Kidney (tissue), 19 donors: ENCODE measurements around the gene NXF2B. TPM values are rescaled to one million over a fixed set of nuclear protein-coding genes. Genes with fewer than 3 reads are reported as not detected.
"Not testable (repeated sequence)": the region's sequence is repeated elsewhere in the genome, so short reads cannot be mapped to it uniquely, and the experiment has no call there.

Source experiments
- DNase-seq, 5 donors: peaks; one replicate each; pipeline ENCODE4 v3.0.0-alpha.2; 2013 to 2020
- FAIRE-seq: peaks from 2 replicates; lab custom pipeline; 2012; peaks lifted over from hg19 to GRCh38; lab: Jason Lieb, UNC
- H3K27ac ChIP-seq, 2 donors: one replicate each; pipeline ENCODE4 v1.7.0; 2013; ENCODE audit warnings: low read depth in 2 of 2, low read length in 2 of 2, inconsistent platforms in 1 of 2
- H3K27me3 ChIP-seq: one replicate; pipeline ENCODE4 v1.7.1; 2013; ENCODE audit warnings: low read length, inconsistent platforms; ENCODE audit not compliant: control insufficient read depth, insufficient read depth
- H3K36me3 ChIP-seq, 3 donors: one replicate each; pipeline versions ENCODE4 v1.7.0 to v1.7.1; 2013; ENCODE audit warnings: low read length in 3 of 3, control low read depth in 1 of 3, inconsistent platforms in 1 of 3; ENCODE audit not compliant: insufficient read depth in 3 of 3, control insufficient read depth in 2 of 3
- H3K4me1 ChIP-seq, 3 donors: one replicate each; pipeline versions ENCODE4 v1.7.0 to v1.7.1; 2013; ENCODE audit warnings: low read length in 3 of 3, inconsistent platforms in 1 of 3, low read depth in 1 of 3; ENCODE audit not compliant: control insufficient read depth in 2 of 3, insufficient read depth in 2 of 3
- H3K4me3 ChIP-seq, 3 donors: one replicate each; pipeline versions ENCODE4 v1.7.0 to v1.8.1; 2013; ENCODE audit warnings: low read length in 3 of 3, control low read depth in 1 of 3, inconsistent platforms in 1 of 3
- H3K9ac ChIP-seq, 3 donors: one replicate each; pipeline versions ENCODE4 v1.7.0 to v1.7.1; 2013; ENCODE audit warnings: low read length in 3 of 3, control low read depth in 1 of 3, inconsistent platforms in 1 of 3
- H3K9me3 ChIP-seq, 3 donors: one replicate each; pipeline versions ENCODE4 v1.7.0 to v1.7.1; 2013; ENCODE audit warnings: low read length in 3 of 3, control low read depth in 1 of 3, inconsistent platforms in 1 of 3; ENCODE audit not compliant: control insufficient read depth in 2 of 3, insufficient read depth in 1 of 3
- intact Hi-C: fragments of 100-400 bp; cut with DNase I; formaldehyde crosslinking; loops from one replicate; pipeline ENCODE4 v1.11.1; 2022
- long read RNA-seq, 10 donors: library from polyadenylated mRNA in 1 of 10; unstranded in 1 of 10; transcript quantifications; one replicate each; pipeline ENCODE4 v2.0.0 and lab custom pipeline, GENCODE V29; 2021 to 2026
- polyA plus RNA-seq: library from polyadenylated mRNA; stranded (reverse); fragments of 350-450 nt; fragmentation: Illumina TruSeq; extraction: RNeasy Lipid Tissue Mini Kit (QIAGEN cat#74804); gene quantifications from one replicate; pipeline ENCODE4 v1.2.3, GENCODE V29; 2014; ENCODE audit warnings: low read depth, low replicate concordance; ENCODE audit not compliant: insufficient read depth
- total RNA-seq: library from RNA; stranded (reverse); fragmentation: NEBNext Ultra II Directional; extraction: Animal tissue kit (Norgen Biotek cat#: 25700); gene quantifications from one replicate; pipeline ENCODE4 v1.2.1, GENCODE V29; 2021
- donor health status: control.
- donor health status: control.
- donor health status: DM: yes; HTN: yes; CAD: no.
- donor health status: Normal renal cell carcinoma (clear cell type).

NXF2B gene, protein sequence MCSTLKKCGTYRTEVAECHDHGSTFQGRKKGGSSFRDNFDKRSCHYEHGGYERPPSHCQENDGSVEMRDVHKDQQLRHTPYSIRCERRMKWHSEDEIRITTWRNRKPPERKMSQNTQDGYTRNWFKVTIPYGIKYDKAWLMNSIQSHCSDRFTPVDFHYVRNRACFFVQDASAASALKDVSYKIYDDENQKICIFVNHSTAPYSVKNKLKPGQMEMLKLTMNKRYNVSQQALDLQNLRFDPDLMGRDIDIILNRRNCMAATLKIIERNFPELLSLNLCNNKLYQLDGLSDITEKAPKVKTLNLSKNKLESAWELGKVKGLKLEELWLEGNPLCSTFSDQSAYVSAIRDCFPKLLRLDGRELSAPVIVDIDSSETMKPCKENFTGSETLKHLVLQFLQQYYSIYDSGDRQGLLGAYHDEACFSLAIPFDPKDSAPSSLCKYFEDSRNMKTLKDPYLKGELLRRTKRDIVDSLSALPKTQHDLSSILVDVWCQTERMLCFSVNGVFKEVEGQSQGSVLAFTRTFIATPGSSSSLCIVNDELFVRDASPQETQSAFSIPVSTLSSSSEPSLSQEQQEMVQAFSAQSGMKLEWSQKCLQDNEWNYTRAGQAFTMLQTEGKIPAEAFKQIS
- total RNA-seq (0.25 TPM), polyA plus RNA-seq (not detected)
- long read RNA-seq, donor 1: 0 reads
- long read RNA-seq, donor 2: 0 reads
- long read RNA-seq, donor 3: 0 reads
- long read RNA-seq, donor 4: 0 reads
- long read RNA-seq, donor 5: 0 reads
- long read RNA-seq, donor 6: 0 reads
- long read RNA-seq, donor 7: 0 reads
- long read RNA-seq, donor 8: 0 reads
- long read RNA-seq, donor 9: 0 reads
- long read RNA-seq, donor 10: 0 reads

DNA sequence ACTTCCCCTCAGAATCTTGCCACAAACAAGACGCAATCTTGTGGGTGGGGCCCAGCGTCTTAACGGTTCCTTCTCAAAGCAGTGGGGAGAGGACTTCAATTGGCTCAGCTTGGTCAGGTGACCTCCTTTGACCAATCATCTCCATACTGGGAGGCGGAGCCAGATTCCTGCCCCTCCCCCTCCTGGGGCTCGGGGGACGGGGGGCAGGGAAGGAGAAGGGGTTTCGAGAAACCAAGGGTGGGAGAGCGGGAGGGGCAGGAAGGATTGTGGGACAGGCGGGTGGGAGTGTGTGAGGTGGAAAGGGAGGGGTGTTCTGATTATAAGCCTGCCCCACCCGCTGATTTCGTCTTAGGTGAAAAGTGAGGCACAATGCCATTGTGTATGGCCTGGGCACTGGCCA lies at the start of gene NXF2B:
Gene NXF2B (minus strand): TSS at position 101 of the 400 bp plus-strand sequence. CDS start 59,972 bp downstream, outside the sequence.
- intact Hi-C loops, H3K4me3 ChIP-seq, H3K4me1 ChIP-seq, DNase-seq, H3K9me3 ChIP-seq, FAIRE-seq, H3K9ac ChIP-seq, H3K27me3 ChIP-seq, H3K27ac ChIP-seq, H3K36me3 ChIP-seq: not testable (repeated sequence)

DNA sequence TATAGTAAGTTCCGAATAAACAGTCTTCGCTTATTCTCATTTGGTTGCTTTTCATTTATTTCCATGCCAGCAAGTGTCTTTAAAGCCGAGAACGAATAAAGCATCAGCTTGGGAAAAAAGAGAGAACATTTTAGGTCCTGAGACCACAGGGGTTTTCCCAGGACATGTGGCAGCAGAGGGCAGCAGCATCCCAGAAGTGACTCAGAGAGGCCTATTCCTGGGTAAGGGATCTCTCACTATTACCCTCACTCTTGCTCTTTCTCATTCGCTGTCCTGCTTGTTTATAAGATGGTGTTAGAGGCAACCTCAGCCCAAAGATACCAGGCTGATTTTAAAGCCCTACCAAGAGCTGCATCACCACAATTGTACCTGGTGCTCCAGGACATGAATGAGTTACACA lies 39.0 kb upstream of the NXF2B start:
- H3K9ac ChIP-seq, intact Hi-C loops, FAIRE-seq, DNase-seq, H3K4me3 ChIP-seq, H3K9me3 ChIP-seq, H3K27me3 ChIP-seq, H3K27ac ChIP-seq, H3K36me3 ChIP-seq, H3K4me1 ChIP-seq: not testable (repeated sequence)

DNA sequence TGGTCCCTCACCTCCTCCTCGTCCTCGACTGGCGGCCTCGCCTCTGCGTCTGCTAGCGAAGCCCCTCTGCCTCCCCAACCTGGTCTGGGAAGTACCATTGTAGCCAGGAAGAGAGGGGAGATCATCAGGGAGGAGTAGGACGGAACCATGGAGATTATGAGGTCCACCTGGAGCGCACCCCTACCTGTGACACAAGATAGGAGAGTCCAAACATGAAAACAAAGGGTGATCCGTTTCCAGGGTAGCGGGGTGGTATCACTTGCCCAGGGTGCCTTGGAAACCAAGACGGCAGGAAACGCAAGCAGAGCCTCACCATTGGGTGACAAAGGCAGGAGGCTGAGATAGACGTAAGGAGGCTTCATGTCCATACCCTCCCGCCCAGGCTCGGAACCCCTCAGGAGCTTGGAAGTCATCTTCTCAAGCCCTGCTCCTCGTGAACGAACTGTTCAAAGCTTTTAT lies 32.0 kb upstream of the NXF2B start, which contains the start of gene TCP11X2:
Gene TCP11X2 (minus strand): TSS at position 51 of the 459 bp plus-strand sequence.
- H3K27me3 ChIP-seq, H3K4me3 ChIP-seq, DNase-seq, H3K4me1 ChIP-seq, H3K27ac ChIP-seq, H3K36me3 ChIP-seq, intact Hi-C loops, H3K9me3 ChIP-seq, H3K9ac ChIP-seq, FAIRE-seq: not testable (repeated sequence)

DNA sequence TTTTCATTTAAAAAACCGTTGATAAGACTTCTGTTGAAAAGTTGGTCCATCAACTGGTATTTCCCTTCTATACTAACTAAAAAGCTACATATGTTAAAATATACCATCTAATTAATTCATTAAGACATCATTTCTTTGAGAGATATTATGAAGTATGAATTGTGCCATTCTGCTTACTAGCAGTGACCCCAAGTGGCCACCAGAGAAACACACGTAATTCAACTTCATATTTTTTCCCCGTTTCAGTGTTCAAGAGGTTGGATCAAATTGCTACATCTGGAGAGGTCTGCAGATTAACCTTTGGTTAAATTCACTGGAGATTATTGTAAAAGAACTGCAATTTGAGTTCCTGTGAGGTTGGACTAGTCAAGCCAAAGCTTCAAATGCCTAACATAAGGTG lies 30.4 kb upstream of the NXF2B start:
- H3K4me3 ChIP-seq, H3K9ac ChIP-seq, H3K4me1 ChIP-seq, H3K9me3 ChIP-seq, H3K27ac ChIP-seq, H3K27me3 ChIP-seq, DNase-seq, intact Hi-C loops, H3K36me3 ChIP-seq: not testable (repeated sequence)
- peak; percentile 97 for FAIRE-seq

DNA sequence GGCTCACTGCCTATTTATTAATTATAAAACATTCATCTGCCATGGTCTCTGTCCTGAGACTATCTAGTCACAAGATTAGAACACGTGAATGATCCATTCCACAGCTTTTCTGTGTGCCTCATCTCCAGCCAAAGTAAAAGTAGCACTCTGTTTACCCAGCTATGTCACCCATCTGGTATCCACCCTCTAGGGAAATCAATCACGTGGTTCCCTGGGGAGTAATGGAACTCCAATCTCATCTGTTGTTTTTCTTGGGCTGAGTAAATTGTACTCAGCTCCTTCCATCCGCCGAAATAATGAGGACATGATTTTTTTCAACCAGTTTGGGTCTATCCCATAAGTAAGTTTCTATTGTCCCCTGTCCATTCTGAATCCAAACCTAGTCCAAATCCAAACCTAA lies 18.8 kb upstream of the NXF2B start:
- FAIRE-seq, H3K27me3 ChIP-seq, H3K9me3 ChIP-seq, H3K36me3 ChIP-seq, H3K27ac ChIP-seq, DNase-seq, H3K9ac ChIP-seq, H3K4me3 ChIP-seq, intact Hi-C loops, H3K4me1 ChIP-seq: not testable (repeated sequence)

DNA sequence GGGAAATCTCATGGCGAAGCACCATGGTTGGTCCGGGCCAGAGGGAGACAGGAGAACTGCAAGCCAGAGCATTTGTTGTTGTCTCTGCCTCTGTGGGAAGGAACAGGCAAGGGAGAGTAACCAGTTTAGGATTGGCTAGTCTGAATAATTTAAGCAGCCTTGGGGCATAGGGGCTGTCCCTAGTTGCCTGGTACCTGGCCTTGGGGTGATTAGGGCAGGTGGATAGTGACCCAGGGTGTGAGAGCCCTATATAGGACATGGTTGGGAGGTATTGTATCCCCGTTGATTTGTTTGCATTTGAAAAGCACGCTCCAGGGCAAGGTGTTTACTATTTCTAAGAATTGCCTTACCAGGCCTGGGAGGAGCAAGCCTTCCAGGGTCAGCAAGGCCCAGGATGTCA lies 25.3 kb downstream of the NXF2B start:
- H3K9me3 ChIP-seq, H3K4me3 ChIP-seq, H3K4me1 ChIP-seq, H3K27ac ChIP-seq, FAIRE-seq, intact Hi-C loops, H3K36me3 ChIP-seq, DNase-seq, H3K9ac ChIP-seq, H3K27me3 ChIP-seq: not testable (repeated sequence)
